ENCODE measurements around the gene GRAMD4.

Gene GRAMD4

DNA sequence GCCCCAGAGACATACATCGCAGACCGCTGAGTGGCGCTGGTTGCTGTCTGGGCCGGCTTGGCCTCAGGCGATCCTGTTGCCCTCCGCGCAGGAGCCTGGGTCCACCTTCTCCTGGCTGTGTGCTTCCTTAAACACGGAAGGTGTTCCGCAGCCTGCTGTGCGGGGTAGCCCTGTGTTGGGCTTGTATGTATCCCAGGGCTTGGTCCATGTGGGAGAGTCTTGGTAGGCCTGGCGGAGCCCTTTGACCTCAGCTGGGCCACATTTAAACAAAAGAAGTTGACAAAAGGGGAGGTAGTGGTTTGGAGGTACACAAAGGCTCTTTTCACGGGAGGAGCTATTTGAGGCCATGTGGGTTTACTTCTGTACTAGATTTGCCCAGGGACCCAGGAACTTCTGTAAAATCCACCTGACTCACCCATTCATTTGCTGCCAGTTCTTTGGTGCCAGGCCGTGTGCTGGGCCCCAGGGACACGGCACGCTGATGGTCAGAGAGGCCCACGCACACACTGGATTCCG is 11.0 kb upstream of the GRAMD4 start:
- Histone ChIP-seq H3K9ac (ENCODE audit: low read length) (no peak overlapping the region), H3K36me3 (ENCODE audit: control insufficient read depth, insufficient read depth, low read length) (no peaks in the 10 kb centered on the region), H3K9me3 (ENCODE audit: control insufficient read depth, low read length) (no peaks in the 10 kb centered on the region), H3K4me3 (ENCODE audit: low read length) (no peak overlapping the region), H3K4me1 (ENCODE audit: control insufficient read depth, insufficient read depth, low read length) (peaks cover 62% of the 10 kb centered on the region), H3K27me3 (ENCODE audit: control insufficient read depth, insufficient read depth, low read length) (no peaks in the 10 kb centered on the region)

DNA sequence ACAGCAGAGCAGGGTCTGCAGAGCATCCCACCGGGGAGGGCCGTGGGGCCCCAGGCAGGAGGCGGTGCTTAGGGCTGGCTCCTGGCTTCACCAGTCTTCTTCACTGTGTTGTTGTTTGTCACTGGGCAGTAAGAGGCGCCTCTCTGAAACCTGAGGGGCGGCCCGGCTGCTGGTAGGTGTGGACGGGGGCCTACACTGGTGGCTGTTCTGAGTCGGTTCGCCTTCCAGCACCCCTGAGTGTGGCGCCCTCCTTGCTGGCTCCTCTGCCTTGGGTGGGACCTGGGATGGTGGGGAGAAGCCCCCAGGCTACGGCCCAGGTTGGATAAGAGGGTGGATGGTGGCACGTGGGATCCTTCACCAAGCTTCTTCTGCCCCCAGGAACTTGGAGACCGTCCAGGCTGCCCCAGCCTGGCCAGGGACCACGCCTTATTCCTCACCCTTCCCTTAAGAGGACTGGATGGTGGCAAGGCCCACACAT is 10.4 kb upstream of the GRAMD4 start:
- Histone ChIP-seq H3K4me3 (ENCODE audit: low read length) (no peak overlapping the region), H3K27me3 (ENCODE audit: control insufficient read depth, insufficient read depth, low read length) (no peaks in the 10 kb centered on the region), H3K4me1 (ENCODE audit: control insufficient read depth, insufficient read depth, low read length) (peaks cover 67% of the 10 kb centered on the region), H3K9me3 (ENCODE audit: control insufficient read depth, low read length) (no peaks in the 10 kb centered on the region), H3K36me3 (ENCODE audit: control insufficient read depth, insufficient read depth, low read length) (no peaks in the 10 kb centered on the region), H3K9ac (ENCODE audit: low read length) (no peak overlapping the region)

DNA sequence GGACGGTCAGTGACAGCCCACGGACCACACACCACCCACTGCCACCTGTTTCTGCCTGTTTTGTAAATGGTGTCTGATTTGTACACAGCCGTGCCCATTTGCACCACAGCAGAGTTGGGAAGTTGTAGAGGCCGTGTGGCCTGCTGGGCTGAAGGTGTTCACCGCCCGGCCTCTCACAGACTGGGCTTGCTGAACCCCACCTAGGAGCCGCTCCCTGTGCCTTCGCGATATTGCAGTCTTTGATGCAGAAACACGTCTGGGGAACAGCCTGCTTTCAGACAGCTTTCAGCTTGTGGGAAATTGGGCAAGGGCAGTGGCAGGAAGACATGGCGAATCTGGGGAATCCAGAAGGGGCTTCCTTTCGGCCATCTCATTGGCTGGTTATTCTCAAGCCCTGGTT is 9.8 kb upstream of the GRAMD4 start:
- Histone ChIP-seq H3K4me3 (ENCODE audit: low read length) (no peak overlapping the region), H3K9ac (ENCODE audit: low read length) (no peak overlapping the region), H3K4me1 (ENCODE audit: control insufficient read depth, insufficient read depth, low read length) (peaks cover 67% of the 10 kb centered on the region), H3K9me3 (ENCODE audit: control insufficient read depth, low read length) (no peaks in the 10 kb centered on the region), H3K36me3 (ENCODE audit: control insufficient read depth, insufficient read depth, low read length) (no peaks in the 10 kb centered on the region), H3K27me3 (ENCODE audit: control insufficient read depth, insufficient read depth, low read length) (no peaks in the 10 kb centered on the region)

DNA sequence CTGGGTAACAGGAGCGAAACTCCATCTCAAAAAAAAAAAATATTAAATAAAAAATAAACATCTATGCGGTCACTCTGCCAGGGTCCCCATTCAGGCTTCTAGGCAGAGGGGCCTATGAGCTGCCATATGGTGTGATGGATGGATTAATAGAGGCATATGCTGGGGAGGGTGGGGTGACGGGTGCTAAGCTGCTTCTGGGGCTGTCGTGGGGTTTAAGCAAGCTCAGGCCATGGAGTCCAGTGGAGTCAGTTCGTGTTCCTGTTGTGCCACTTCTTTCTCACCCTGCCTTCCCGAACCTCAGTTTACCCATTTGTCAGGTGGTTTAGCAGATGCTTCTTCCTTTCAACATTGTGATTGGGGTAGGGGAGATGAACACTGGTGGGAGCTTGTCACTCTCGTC is 9.0 kb upstream of the GRAMD4 start:
- H3K4me3 ChIP-seq (ENCODE audit: low read length): no peak overlapping the region
- H3K9ac ChIP-seq (ENCODE audit: low read length): no peak overlapping the region
- H3K4me1 ChIP-seq (ENCODE audit: control insufficient read depth, insufficient read depth, low read length): peaks cover 67% of the 10 kb centered on the region
- H3K9me3 ChIP-seq (ENCODE audit: control insufficient read depth, low read length): no peaks in the 10 kb centered on the region
- no peaks in the 10 kb centered on the region for H3K27me3 ChIP-seq (ENCODE audit: control insufficient read depth, insufficient read depth, low read length)
- no peaks in the 10 kb centered on the region for H3K36me3 ChIP-seq (ENCODE audit: control insufficient read depth, insufficient read depth, low read length)

- Histone ChIP-seq H3K4me3 (ENCODE audit: low read length) (no peak overlapping the region), H3K9ac (ENCODE audit: low read length) (no peak overlapping the region), H3K9me3 (ENCODE audit: control insufficient read depth, low read length) (no peaks in the 10 kb centered on the region), H3K36me3 (ENCODE audit: control insufficient read depth, insufficient read depth, low read length) (no peaks in the 10 kb centered on the region), H3K27me3 (ENCODE audit: control insufficient read depth, insufficient read depth, low read length) (no peaks in the 10 kb centered on the region), H3K4me1 (ENCODE audit: control insufficient read depth, insufficient read depth, low read length) (peaks cover 69% of the 10 kb centered on the region)
These were observed 7.8 kb upstream of the GRAMD4 start for GRCh38 chr22:46612341-46612903.

GRCh38 chr22:46612904-46613605 is 7.1 kb upstream of the GRAMD4 start:
- H3K27me3 ChIP-seq (ENCODE audit: control insufficient read depth, insufficient read depth, low read length): no peaks in the 10 kb centered on the region
- no peaks in the 10 kb centered on the region for H3K36me3 ChIP-seq (ENCODE audit: control insufficient read depth, insufficient read depth, low read length)
- H3K4me3 ChIP-seq (ENCODE audit: low read length): no peak overlapping the region
- peaks cover 69% of the 10 kb centered on the region for H3K4me1 ChIP-seq (ENCODE audit: control insufficient read depth, insufficient read depth, low read length)
- H3K9ac ChIP-seq (ENCODE audit: low read length): no peak overlapping the region
- H3K9me3 ChIP-seq (ENCODE audit: control insufficient read depth, low read length): no peaks in the 10 kb centered on the region

DNA sequence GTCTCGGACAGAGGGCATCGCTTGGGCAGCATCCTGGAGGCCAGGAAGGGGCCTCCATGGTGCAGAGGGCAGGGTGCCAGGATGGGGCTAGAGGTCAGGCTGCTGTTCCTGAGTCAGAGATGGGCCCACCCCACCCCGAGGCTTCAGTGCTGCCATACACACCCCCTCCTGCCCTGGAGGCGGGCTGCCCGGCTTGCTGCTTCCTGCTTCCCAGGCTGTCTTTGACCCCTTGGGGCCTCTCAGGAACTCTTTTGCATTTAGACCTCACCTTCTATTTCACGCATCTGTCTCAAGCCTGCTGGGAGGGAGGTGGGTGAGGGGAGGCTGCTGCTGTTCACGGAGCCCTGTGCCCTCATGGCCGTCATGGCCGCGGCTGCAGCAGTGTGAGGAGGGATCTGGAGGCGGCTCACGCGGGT is 6.6 kb upstream of the GRAMD4 start:
- Histone ChIP-seq H3K9me3 (ENCODE audit: control insufficient read depth, low read length) (no peaks in the 10 kb centered on the region), H3K9ac (ENCODE audit: low read length) (no peak overlapping the region), H3K4me1 (ENCODE audit: control insufficient read depth, insufficient read depth, low read length) (peaks cover 69% of the 10 kb centered on the region), H3K27me3 (ENCODE audit: control insufficient read depth, insufficient read depth, low read length) (no peaks in the 10 kb centered on the region), H3K36me3 (ENCODE audit: control insufficient read depth, insufficient read depth, low read length) (no peaks in the 10 kb centered on the region), H3K4me3 (ENCODE audit: low read length) (no peak overlapping the region)

DNA sequence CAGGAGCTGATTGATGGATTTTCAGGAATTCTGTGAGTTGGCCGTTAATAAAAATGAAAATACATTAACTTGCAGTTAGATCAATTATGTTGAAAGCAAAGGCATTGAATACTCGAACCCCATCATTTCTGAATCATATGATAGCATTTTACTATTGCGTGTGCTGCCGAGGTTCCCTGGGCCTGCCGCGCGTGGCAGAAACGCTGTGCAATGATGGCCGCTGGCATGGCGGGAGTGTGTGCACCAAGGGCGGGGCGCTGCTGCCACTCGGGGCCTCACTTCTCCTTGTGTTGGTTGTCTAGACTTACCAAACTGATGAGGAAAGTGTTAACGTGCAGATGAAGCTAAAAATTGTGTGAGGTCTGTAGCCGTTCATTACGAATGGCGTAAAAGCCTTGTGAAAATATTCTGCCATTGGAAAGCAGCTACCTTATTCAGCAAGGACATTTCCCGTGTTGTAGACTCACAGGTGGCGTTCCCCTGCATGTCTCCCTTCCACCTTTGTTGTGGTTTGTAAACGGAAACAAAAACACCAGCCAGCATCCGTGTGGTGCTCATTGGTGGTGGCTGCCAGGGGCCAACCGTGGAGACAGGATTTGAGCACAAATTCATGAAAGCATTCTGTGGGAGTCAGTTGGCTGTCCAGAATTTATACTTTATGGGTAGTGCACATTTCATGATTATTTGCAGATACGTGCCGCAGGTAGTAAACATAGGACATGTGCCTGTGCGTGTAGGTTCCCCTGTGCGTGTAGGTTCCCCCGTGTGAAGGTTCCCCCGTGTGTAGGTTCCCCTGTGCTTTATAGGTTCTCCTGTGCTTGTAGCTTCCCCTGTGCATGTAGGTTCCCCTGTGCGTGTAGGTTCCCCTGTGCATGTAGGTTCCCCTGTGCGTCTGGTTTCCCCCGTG is 5.9 kb upstream of the GRAMD4 start:
- H3K4me3 ChIP-seq (ENCODE audit: low read length): no peak overlapping the region
- H3K36me3 ChIP-seq (ENCODE audit: control insufficient read depth, insufficient read depth, low read length): no peaks in the 10 kb centered on the region
- H3K27me3 ChIP-seq (ENCODE audit: control insufficient read depth, insufficient read depth, low read length): no peaks in the 10 kb centered on the region
- peaks cover 72% of the 10 kb centered on the region for H3K4me1 ChIP-seq (ENCODE audit: control insufficient read depth, insufficient read depth, low read length)
- H3K9me3 ChIP-seq (ENCODE audit: control insufficient read depth, low read length): no peaks in the 10 kb centered on the region
- H3K9ac ChIP-seq (ENCODE audit: low read length): no peak overlapping the region

GRCh38 chr22:46617207-46617985 is 2.8 kb upstream of the GRAMD4 start:
- Histone ChIP-seq H3K4me3 (ENCODE audit: low read length) (no peak overlapping the region), H3K9me3 (ENCODE audit: control insufficient read depth, low read length) (no peaks in the 10 kb centered on the region), H3K4me1 (ENCODE audit: control insufficient read depth, insufficient read depth, low read length) (peaks cover 61% of the 10 kb centered on the region), H3K9ac (ENCODE audit: low read length) (no peak overlapping the region), H3K36me3 (ENCODE audit: control insufficient read depth, insufficient read depth, low read length) (no peaks in the 10 kb centered on the region), H3K27me3 (ENCODE audit: control insufficient read depth, insufficient read depth, low read length) (no peaks in the 10 kb centered on the region)

DNA sequence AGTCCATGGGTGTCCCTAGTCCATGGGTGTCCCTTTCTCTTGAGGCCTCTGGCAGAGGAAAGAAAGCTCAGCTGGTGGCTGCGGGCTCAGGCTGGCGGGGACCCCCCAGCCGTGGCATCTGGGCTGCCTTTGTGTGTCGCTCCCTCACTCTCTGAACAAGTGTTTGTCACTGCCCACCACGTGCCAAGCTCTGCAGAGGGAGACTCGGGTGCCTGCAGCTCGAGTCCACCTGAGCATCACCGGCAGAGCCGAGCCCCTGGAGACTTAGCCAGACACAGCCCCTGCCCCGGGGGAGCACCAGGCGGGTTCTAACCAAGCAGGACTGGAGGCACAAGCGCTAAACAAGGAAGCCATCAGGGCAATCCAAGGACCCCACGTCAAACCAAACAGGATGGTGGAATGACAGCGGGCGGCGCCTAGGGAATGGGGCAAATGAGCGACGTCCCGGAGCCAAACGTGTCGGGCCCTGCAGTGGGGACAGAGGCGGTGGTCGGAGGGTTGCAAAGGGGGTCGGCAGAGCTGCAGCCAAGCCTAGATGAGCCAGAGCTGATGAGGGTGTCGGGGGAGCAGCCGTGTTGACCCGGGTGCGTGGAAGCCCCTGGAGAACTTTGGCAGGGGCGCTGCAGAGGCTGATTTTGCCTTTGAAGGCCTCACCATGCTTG is 2.1 kb upstream of the GRAMD4 start:
- Histone ChIP-seq H3K9ac (ENCODE audit: low read length) (no peak overlapping the region), H3K9me3 (ENCODE audit: control insufficient read depth, low read length) (no peaks in the 10 kb centered on the region), H3K4me3 (ENCODE audit: low read length) (no peak overlapping the region), H3K36me3 (ENCODE audit: control insufficient read depth, insufficient read depth, low read length) (no peaks in the 10 kb centered on the region), H3K27me3 (ENCODE audit: control insufficient read depth, insufficient read depth, low read length) (no peaks in the 10 kb centered on the region), H3K4me1 (ENCODE audit: control insufficient read depth, insufficient read depth, low read length) (peaks cover 54% of the 10 kb centered on the region)

DNA sequence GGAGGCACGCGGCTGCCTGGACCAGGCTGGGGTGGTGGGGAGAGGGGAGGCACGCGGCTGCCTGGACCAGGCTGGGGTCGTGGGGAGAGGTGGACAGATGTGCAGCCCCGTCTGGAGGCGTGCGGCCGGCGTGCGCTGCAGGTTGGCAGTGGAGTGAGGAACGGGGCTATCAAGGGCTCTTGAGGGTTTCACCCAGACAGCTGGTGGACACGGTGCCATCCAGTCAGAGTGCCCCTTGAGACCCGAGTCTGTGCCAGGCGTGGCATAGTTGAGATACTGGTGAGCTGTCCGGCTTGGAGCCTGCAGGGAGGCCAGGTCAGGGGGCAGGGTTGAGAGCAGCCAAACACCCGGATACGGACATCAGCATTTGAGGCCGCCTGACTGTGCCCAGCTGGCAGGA is 1.5 kb upstream of the GRAMD4 start:
- no peaks in the 10 kb centered on the region for H3K36me3 ChIP-seq (ENCODE audit: control insufficient read depth, insufficient read depth, low read length)
- no peak overlapping the region for H3K9ac ChIP-seq (ENCODE audit: low read length)
- H3K4me3 ChIP-seq (ENCODE audit: low read length): no peak overlapping the region
- H3K27me3 ChIP-seq (ENCODE audit: control insufficient read depth, insufficient read depth, low read length): no peaks in the 10 kb centered on the region
- H3K4me1 ChIP-seq (ENCODE audit: control insufficient read depth, insufficient read depth, low read length): peaks cover 49% of the 10 kb centered on the region
- H3K9me3 ChIP-seq (ENCODE audit: control insufficient read depth, low read length): no peaks in the 10 kb centered on the region
